Gastrocnemius medialis (tissue), 4 donors: ENCODE data around the gene SELENOK. TPM values are rescaled to one million over a fixed set of nuclear protein-coding genes. Genes with fewer than 3 reads are reported as not detected.

Source experiments
- ATAC-seq, 2 donors: fragments of 150-250 bp; one replicate each; pipeline ENCODE4 v1.9.1; 2016
- DNase-seq, 2 donors: peaks; one replicate each; pipeline ENCODE4 v3.0.0-alpha.2; 2019
- H3K27ac ChIP-seq, 4 donors: fragments of 200-600 bp; sonication (generic); 1 replicate in 1 of 4; 2 replicates in 3 of 4; pipeline ENCODE4 v1.5.1; 2016 to 2018; ENCODE audit warnings: mild to moderate bottlenecking in 2 of 4, moderate library complexity in 1 of 4
- H3K27me3 ChIP-seq, 3 donors: fragments of 200-600 bp; sonication (generic) in 2 of 3; 1 replicate in 1 of 3; 2 replicates in 2 of 3; pipeline versions ENCODE4 v1.5.1 to v1.6.0; 2016 to 2019; ENCODE audit warnings: mild to moderate bottlenecking in 1 of 3, moderate library complexity in 1 of 3
- H3K36me3 ChIP-seq, 2 donors: fragments of 200-600 bp; sonication (generic) in 1 of 2; one replicate each; pipeline ENCODE4 v1.5.1; 2017 to 2018
- H3K4me1 ChIP-seq, 2 donors: fragments of 200-600 bp; sonication (generic) in 1 of 2; one replicate each; pipeline ENCODE4 v1.5.1; 2016 to 2017; ENCODE audit warnings: mild to moderate bottlenecking in 2 of 2
- H3K4me3 ChIP-seq, 4 donors: fragments of 200-600 bp; sonication (generic) in 3 of 4; 1 replicate in 1 of 4; 2 replicates in 3 of 4; pipeline ENCODE4 v1.5.1; 2016 to 2019; ENCODE audit warnings: mild to moderate bottlenecking in 2 of 4
- H3K9me3 ChIP-seq, 3 donors: fragments of 200-600 bp; sonication (generic) in 2 of 3; 1 replicate in 1 of 3; 2 replicates in 2 of 3; pipeline ENCODE4 v1.5.1; 2016 to 2019
- POLR2A ChIP-seq, 2 donors: fragments of 450-650 bp; IDR thresholded peaks; one replicate each; pipeline ENCODE4 v1.6.1; 2017; ENCODE audit warnings: antibody characterized with exemption in 2 of 2, mild to moderate bottlenecking in 2 of 2, moderate library complexity in 2 of 2
- in situ Hi-C, 4 donors: fragments of 200-750 bp; cut with MboI; loops; one replicate each; pipeline versions ENCODE4 v1.15.0 to v1.8.0; 2017; ENCODE audit warnings: low sequenced_read_pairs in 4 of 4
- intact Hi-C: fragments of 100-400 bp; cut with DNase I; formaldehyde crosslinking; loops from one replicate; pipeline ENCODE4 v1.15.1; 2023; ENCODE audit warnings: low total_unique reads
- total RNA-seq, 4 donors: library from RNA; depleted of rRNA; stranded (reverse); fragments of >200 nt; gene quantifications; one replicate each; pipeline versions ENCODE4 v1.1.0 to v1.2.3, GENCODE V29; 2016
- TF ChIP-seq, protein P1 (sequence below), 5 experiments: fragments of 450-650 bp in 3 of 5; fragments of 200-600 bp in 2 of 5; sonication (generic) in 2 of 5; IDR thresholded peaks in 4 of 5; conservative IDR thresholded peaks in 1 of 5; 1 replicate in 4 of 5; 2 replicates in 1 of 5; pipeline ENCODE4 v1.5.1; 2016 to 2019; ENCODE audit warnings: antibody characterized with exemption in 5 of 5, mild to moderate bottlenecking in 3 of 5, moderate library complexity in 3 of 5

Gene SELENOK
- total RNA-seq, 4 donors from 2014 or later: 73.1 to 95.4 (median 80.8) TPM

DNA sequence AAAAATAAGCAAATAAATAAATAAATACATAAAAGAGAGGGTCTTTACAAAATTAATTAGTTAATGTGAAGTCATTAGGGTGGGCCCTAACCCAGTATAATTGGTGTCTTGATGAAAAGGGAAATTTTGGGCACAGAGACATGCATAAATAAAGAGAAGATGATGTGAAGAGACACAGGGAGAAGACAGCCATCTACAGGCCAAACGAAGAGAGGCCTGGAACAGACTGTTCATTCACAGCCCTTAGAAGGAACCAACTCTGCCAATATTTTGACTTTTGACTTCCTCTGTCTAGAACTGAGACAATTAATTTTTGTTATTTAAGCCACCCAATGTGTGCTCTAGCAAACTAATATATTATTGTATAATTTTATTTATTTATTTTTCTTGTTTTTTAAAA, 29.6 kb upstream of the SELENOK start:
- peaks cover 0 to 2% (median 0%) of the 10 kb centered on the region in 3 donors for H3K27me3 ChIP-seq
- no peaks in the 10 kb centered on the region for H3K36me3 ChIP-seq
- H3K27ac ChIP-seq: no peak overlapping the region
- no peaks in the 10 kb centered on the region for H3K4me1 ChIP-seq
- no peak for DNase-seq
- no peak for ATAC-seq
- TF ChIP-seq POLR2A (IDR thresholded peaks at IDR 0.05): no peak
- TF ChIP-seq, protein P1, sequence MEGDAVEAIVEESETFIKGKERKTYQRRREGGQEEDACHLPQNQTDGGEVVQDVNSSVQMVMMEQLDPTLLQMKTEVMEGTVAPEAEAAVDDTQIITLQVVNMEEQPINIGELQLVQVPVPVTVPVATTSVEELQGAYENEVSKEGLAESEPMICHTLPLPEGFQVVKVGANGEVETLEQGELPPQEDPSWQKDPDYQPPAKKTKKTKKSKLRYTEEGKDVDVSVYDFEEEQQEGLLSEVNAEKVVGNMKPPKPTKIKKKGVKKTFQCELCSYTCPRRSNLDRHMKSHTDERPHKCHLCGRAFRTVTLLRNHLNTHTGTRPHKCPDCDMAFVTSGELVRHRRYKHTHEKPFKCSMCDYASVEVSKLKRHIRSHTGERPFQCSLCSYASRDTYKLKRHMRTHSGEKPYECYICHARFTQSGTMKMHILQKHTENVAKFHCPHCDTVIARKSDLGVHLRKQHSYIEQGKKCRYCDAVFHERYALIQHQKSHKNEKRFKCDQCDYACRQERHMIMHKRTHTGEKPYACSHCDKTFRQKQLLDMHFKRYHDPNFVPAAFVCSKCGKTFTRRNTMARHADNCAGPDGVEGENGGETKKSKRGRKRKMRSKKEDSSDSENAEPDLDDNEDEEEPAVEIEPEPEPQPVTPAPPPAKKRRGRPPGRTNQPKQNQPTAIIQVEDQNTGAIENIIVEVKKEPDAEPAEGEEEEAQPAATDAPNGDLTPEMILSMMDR (IDR thresholded peaks at IDR 0.05 in 4 of 5, conservative IDR thresholded peaks at IDR 0.05 in 1 of 5): no peak
- H3K9me3 ChIP-seq: no peaks in the 10 kb centered on the region
- in situ Hi-C loops: no loop called here
- intact Hi-C loops: no loop called here
- H3K4me3 ChIP-seq: no peak overlapping the region

DNA sequence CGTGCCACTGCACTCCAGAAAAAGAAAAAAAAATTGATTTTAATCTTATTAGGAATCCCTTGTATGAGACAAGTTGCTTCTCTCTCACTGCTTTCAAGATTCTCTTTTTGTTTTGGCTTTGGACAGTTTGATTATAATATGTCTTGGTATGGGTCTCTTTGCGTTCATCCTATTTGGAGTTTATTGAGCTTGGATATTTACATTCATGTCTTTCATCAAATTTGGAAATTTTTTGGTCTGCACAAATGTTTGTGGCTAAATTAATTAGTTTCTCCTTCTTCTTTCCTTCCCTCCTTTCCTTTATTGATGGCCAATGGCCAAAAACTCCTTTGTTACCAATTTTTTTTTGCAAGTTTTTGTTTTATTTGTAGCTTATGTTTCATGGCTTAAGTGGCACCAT, 28.1 kb upstream of the SELENOK start:
- H3K4me1 ChIP-seq: no peaks in the 10 kb centered on the region
- H3K27me3 ChIP-seq: peaks cover 0 to 2% (median 0%) of the 10 kb centered on the region in 3 donors
- no peak overlapping the region for H3K27ac ChIP-seq
- intact Hi-C loops (no loop called here), in situ Hi-C loops (no loop called here)
- DNase-seq (no peak), ATAC-seq (no peak)
- no peaks in the 10 kb centered on the region for H3K9me3 ChIP-seq
- H3K4me3 ChIP-seq: no peak overlapping the region
- H3K36me3 ChIP-seq: no peaks in the 10 kb centered on the region
- TF ChIP-seq, protein P1 (IDR thresholded peaks at IDR 0.05 in 4 of 5, conservative IDR thresholded peaks at IDR 0.05 in 1 of 5): no peak
- no peak for TF ChIP-seq POLR2A (IDR thresholded peaks at IDR 0.05)

DNA sequence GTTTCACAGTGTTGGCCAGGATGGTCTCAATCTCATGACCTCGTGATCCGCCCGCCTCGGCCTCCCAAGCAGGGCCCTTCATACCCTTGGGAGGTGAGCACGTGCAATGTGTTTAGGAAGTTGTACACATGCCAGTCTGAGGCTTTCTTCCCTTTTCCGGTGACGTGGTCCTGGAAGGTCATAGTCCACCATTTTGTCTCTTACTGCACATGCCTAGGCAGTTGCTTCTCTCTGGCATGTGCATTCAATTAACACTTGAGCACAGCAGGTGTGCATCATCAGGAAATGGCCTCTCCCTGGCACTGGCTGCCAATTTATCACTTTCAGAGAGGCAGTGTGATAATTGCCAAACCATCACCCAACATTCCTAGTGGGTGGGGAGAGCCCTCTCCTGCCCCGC, 21.7 kb upstream of the SELENOK start:
- no peaks in the 10 kb centered on the region for H3K4me1 ChIP-seq
- H3K27me3 ChIP-seq: peaks cover 0 to 3% (median 0%) of the 10 kb centered on the region in 3 donors
- no peaks in the 10 kb centered on the region for H3K9me3 ChIP-seq
- intact Hi-C loops (no loop called here), in situ Hi-C loops (no loop called here)
- no peak overlapping the region for H3K4me3 ChIP-seq
- H3K27ac ChIP-seq: no peak overlapping the region
- TF ChIP-seq, protein P1 (IDR thresholded peaks at IDR 0.05 in 4 of 5, conservative IDR thresholded peaks at IDR 0.05 in 1 of 5): no peak
- TF ChIP-seq POLR2A (IDR thresholded peaks at IDR 0.05): no peak
- ATAC-seq (no peak), DNase-seq (no peak)
- H3K36me3 ChIP-seq: no peaks in the 10 kb centered on the region

DNA sequence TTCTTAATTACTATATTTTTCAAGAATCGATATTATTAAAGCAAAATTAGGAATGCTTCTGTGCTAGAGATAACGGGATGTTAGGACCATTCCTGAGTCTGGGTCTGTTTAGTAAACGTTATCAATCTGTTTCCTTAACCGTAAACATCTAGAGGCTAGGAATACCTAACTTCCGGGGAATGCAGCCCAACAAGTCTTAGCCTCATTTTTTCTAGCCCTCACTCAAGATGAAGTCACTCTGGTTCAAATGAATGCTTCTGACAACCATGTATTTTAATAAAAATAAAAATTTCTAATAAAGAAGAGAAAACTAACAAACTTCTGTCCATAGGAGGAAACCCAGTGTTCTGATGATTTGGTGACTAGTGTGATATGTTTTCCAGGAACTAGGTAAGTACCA, 11.1 kb upstream of the SELENOK start:
- peaks cover 0 to 8% (median 0%) of the 10 kb centered on the region in 3 donors for H3K27me3 ChIP-seq
- H3K27ac ChIP-seq: no peak overlapping the region
- ATAC-seq: no peak
- no peak for TF ChIP-seq POLR2A (IDR thresholded peaks at IDR 0.05)
- TF ChIP-seq, protein P1 (IDR thresholded peaks at IDR 0.05 in 4 of 5, conservative IDR thresholded peaks at IDR 0.05 in 1 of 5): no peak
- intact Hi-C loops (no loop called here), in situ Hi-C loops (no loop called here)
- no peak for DNase-seq
- H3K4me1 ChIP-seq: no peaks in the 10 kb centered on the region
- H3K9me3 ChIP-seq: no peaks in the 10 kb centered on the region
- no peak overlapping the region for H3K4me3 ChIP-seq
- H3K36me3 ChIP-seq: no peaks in the 10 kb centered on the region

DNA sequence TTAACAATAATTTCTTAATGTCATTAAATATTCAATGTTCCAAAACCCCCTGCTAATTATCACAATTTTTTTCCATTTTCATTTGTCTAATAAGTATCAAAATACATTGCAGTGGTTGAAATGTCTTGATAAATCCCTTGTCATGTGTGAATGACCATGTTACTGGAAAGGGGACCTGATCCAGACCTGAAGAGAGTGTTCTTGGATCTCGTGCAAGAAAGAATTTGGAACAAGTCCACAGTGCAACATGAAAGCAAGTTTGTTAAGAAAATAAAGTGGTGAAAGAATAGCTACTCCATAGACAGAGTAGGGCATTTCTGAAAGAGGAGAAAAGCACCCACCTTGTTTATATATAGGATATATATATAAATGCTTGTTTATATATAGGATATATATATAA, 10.4 kb upstream of the SELENOK start:
- no peak for DNase-seq
- Histone ChIP-seq H3K4me3 (no peak overlapping the region), H3K9me3 (no peaks in the 10 kb centered on the region), H3K4me1 (no peaks in the 10 kb centered on the region), H3K36me3 (no peaks in the 10 kb centered on the region), H3K27ac (no peak overlapping the region), H3K27me3 (peaks cover 0 to 11% (median 4%) of the 10 kb centered on the region in 3 donors)
- intact Hi-C loops (no loop called here), in situ Hi-C loops (no loop called here)
- TF ChIP-seq POLR2A (IDR thresholded peaks at IDR 0.05): no peak
- TF ChIP-seq, protein P1 (IDR thresholded peaks at IDR 0.05 in 4 of 5, conservative IDR thresholded peaks at IDR 0.05 in 1 of 5): no peak
- ATAC-seq: no peak
